HCT116 (cell line): ENCODE data around the gene SYCP1.

Source experiments
- EZH2 ChIP-seq: fragments of 200-600 bp; sonication (generic); IDR thresholded peaks from 2 replicates; pipeline ENCODE4 v1.6.1; 2017; ENCODE audit warnings: antibody characterized with exemption, mixed run types
- POLR2AphosphoS5 ChIP-seq: IDR thresholded peaks from 2 replicates; pipeline ENCODE4 v1.6.1; 2011; ENCODE audit warnings: mild to moderate bottlenecking, low read depth, low read length, moderate library complexity
- SIN3A ChIP-seq: IDR thresholded peaks from 2 replicates; pipeline ENCODE4 v1.6.1; 2012; ENCODE audit warnings: low read depth
- TF ChIP-seq, protein P1 (sequence below), 3 experiments: fragments of 200-600 bp in 1 of 3; sonication (generic) in 1 of 3; IDR thresholded peaks in 2 of 3; conservative IDR thresholded peaks in 1 of 3; 2 replicates each; pipeline ENCODE4 v1.5.1; 2012 to 2017; ENCODE audit warnings: low read depth in 2 of 3, low read length in 2 of 3, antibody characterized with exemption in 1 of 3, borderline replicate concordance in 1 of 3, control low read depth in 1 of 3, mild to moderate bottlenecking in 1 of 3, mixed read lengths in 1 of 3, mixed run types in 1 of 3, moderate library complexity in 1 of 3; ENCODE audit not compliant: insufficient read depth in 1 of 3

DNA sequence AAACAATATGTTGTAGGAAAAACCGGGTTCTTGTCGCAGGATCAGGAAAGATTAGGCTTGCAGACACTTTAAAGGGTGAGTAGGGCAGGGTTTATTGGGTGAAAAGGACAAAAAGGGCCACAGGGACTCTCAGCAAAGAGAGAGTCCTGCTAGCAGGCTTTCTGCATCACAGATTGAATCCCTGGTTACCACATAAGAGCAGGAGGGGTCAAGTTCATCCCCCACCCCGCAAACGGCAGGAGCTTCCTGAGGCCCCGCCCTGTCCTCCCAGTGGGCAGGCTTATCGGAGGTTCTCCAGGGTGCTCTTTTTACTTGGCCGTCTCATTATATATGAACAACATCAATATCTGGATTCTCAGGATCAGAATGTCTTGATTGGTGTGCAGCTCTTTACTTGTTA, 47.7 kb downstream of the SYCP1 start:
- TF ChIP-seq, protein P1, sequence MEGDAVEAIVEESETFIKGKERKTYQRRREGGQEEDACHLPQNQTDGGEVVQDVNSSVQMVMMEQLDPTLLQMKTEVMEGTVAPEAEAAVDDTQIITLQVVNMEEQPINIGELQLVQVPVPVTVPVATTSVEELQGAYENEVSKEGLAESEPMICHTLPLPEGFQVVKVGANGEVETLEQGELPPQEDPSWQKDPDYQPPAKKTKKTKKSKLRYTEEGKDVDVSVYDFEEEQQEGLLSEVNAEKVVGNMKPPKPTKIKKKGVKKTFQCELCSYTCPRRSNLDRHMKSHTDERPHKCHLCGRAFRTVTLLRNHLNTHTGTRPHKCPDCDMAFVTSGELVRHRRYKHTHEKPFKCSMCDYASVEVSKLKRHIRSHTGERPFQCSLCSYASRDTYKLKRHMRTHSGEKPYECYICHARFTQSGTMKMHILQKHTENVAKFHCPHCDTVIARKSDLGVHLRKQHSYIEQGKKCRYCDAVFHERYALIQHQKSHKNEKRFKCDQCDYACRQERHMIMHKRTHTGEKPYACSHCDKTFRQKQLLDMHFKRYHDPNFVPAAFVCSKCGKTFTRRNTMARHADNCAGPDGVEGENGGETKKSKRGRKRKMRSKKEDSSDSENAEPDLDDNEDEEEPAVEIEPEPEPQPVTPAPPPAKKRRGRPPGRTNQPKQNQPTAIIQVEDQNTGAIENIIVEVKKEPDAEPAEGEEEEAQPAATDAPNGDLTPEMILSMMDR (IDR thresholded peaks at IDR 0.05 in 2 of 3, conservative IDR thresholded peaks at IDR 0.05 in 1 of 3; ENCODE audit: borderline replicate concordance in 1 of 3, insufficient read depth in 1 of 3, low read depth in 2 of 3, low read length in 2 of 3), result no peak
- no peak for TF ChIP-seq POLR2AphosphoS5
- TF ChIP-seq EZH2, result no peak
- no peak for TF ChIP-seq SIN3A
